Placental pericyte (primary cell): Measurements from ENCODE around the gene OR2T2. TPM values are rescaled to one million over a fixed set of nuclear protein-coding genes. Genes with fewer than 3 reads are reported as not detected.

Experiments used
- total RNA-seq: library from RNA; depleted of rRNA; stranded (reverse); fragments of >200 nt; gene quantifications from 2 replicates; pipeline ENCODE4 v1.2.3, GENCODE V29; 2012

OR2T2 gene, protein sequence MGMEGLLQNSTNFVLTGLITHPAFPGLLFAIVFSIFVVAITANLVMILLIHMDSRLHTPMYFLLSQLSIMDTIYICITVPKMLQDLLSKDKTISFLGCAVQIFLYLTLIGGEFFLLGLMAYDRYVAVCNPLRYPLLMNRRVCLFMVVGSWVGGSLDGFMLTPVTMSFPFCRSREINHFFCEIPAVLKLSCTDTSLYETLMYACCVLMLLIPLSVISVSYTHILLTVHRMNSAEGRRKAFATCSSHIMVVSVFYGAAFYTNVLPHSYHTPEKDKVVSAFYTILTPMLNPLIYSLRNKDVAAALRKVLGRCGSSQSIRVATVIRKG
- not detected in 2 replicates for total RNA-seq

DNA sequence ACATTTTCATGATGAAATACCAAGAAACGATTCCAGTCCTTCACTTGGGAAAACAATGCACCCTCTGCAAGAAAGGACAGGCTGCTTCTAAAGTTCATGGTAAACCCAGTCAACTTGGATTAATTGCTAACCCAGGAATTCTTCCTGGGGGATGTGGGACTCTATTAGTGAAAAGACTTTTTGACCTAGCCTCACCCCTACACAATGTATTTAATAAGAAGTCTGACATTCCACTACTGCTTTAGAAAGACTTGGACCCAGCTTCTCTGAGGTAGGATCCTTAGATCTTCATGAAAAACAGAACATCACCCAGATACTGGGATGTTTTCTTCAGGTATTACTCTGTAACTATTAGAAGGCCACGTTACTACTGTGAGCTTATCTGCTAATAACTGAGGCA, at the start of gene OR2T2:
Gene OR2T2, plus strand, starts transcription at position 239 of the 400 bp plus-strand sequence. CDS start 7,161 bp downstream, outside the sequence.

DNA sequence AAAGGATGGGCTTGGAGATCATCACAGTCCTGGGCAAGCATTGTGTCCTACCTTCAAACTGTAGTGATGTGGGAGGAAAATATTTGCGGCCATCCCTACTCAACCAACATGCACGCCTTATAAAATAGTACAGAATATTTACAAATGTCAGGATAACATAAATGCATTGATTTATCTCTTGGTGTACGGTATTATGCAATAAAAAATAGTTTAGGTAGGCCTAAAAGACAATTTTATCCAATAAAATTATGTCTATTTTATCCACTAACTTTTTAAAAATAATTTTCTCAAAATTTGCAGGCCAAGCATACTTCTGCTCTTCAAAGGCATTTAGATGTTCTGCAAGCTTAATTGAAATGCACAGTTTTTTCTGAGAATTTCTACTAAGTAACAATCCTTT, 42.7 kb upstream of the OR2T2 start, which contains the start of gene OR2T1:
Gene OR2T1, plus strand, starts transcription at position 301 of the 400 bp plus-strand sequence. CDS start 3,100 bp downstream, outside the sequence.

DNA sequence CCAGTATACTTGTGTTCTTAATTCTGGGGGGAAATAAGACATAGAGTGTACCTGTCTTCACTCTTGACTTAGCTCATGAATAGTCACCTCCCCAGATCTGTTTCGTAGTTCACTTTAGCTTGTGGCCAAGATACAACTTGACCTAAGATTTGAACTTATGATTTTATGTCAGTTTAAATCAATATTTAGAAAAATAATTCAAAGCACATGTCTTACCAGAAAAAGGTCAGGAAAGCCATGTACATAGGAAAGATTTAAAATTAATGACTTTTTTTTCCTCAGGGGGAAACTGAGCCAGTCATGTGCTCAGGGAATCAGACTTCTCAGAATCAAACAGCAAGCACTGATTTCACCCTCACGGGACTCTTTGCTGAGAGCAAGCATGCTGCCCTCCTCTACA, 27.6 kb downstream of the OR2T2 start, which contains the start of gene OR2T3:
Gene OR2T3, plus strand, starts transcription at position 301 of the 400 bp plus-strand sequence. Its CDS starts 0 bp downstream, at position 301.

DNA sequence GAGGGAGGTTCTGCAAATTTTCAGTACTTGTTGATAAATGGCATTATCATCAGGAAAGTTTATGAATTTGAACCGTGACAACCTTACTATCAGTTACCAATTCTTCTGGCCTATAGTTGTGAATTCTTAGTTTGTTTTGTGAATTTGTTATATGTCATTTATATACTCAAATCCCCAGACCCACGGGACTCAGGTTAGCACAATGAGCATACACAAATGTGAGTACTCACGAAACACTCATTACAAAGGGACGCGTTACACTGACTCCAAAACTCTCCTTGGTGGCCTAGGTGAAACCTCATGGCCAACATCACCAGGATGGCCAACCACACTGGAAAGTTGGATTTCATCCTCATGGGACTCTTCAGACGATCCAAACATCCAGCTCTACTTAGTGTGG, 42.9 kb downstream of the OR2T2 start, which contains the start of gene OR2T5:
Gene OR2T5, plus strand, starts transcription at position 301 of the 400 bp plus-strand sequence. Its CDS starts 0 bp downstream, at position 301.

Other genes with a start within 250 kb of the OR2T2 start
- gene OR2M3, start 248.4 kb upstream of the OR2T2 start, total RNA-seq: under 0.01 TPM in 1 of 2 replicates, not detected in the other
- not detected in 2 replicates for gene OR2M4, start 214.2 kb upstream of the OR2T2 start, total RNA-seq
- not detected in 2 replicates for gene OR2T33, start 167.7 kb upstream of the OR2T2 start, total RNA-seq
- gene OR2T12, start 142.2 kb upstream of the OR2T2 start, total RNA-seq: not detected in 2 replicates
- gene OR2M7, start 121.1 kb upstream of the OR2T2 start, total RNA-seq: not detected in 2 replicates
- gene OR14C36, start 96.9 kb upstream of the OR2T2 start, total RNA-seq: not detected in 2 replicates
- not detected in 2 replicates for gene OR2T4, start 84.0 kb upstream of the OR2T2 start, total RNA-seq
- not detected in 2 replicates for gene OR2T6, start 69.9 kb upstream of the OR2T2 start, total RNA-seq
- gene OR2T1, start 42.6 kb upstream of the OR2T2 start, total RNA-seq: not detected in 2 replicates
- not detected in 2 replicates for gene OR2T3, start 27.7 kb downstream of the OR2T2 start, total RNA-seq
- not detected in 2 replicates for gene OR2T5, start 43.0 kb downstream of the OR2T2 start, total RNA-seq
- gene OR2G6, start 62.4 kb downstream of the OR2T2 start, total RNA-seq: under 0.01 TPM in 1 of 2 replicates, not detected in the other
- gene OR2T29, start 117.1 kb downstream of the OR2T2 start, total RNA-seq: not detected in 2 replicates
- gene OR2T34, start 129.1 kb downstream of the OR2T2 start, total RNA-seq: not detected in 2 replicates
- gene OR2T10, start 152.1 kb downstream of the OR2T2 start, total RNA-seq: under 0.01 TPM in 1 of 2 replicates, not detected in the other
- gene OR2T11, start 189.5 kb downstream of the OR2T2 start, total RNA-seq: not detected in 2 replicates
- not detected in 2 replicates for gene OR2T35, start 199.6 kb downstream of the OR2T2 start, total RNA-seq
- not detected in 2 replicates for gene OR2T27, start 209.9 kb downstream of the OR2T2 start, total RNA-seq